B cell (primary cell): ENCODE results near the gene PAAF1. TPM values are rescaled to one million over a fixed set of nuclear protein-coding genes. Genes with fewer than 3 reads are reported as not detected.

Experiments
- ATAC-seq: fragments of 200-7000 bp; cut with Tn5 transposase; one replicate; pipeline ENCODE4 v1.10.0; 2021; ENCODE audit warnings: low read depth, mild to moderate bottlenecking, moderate number of reproducible peaks, moderate library complexity
- CTCF ChIA-PET: fragments of 350-600 bp; sonication (Branson Sonifier 250); formaldehyde crosslinking; loops from one replicate; lab custom pipeline; 2021; ENCODE audit warnings: antibody characterized with exemption, inconsistent platforms; lab: Charles Lee
- POLR2A ChIA-PET: fragments of 350-600 bp; sonication (Branson Sonifier 250); formaldehyde crosslinking; loops from one replicate; lab custom pipeline; 2021; ENCODE audit warnings: antibody characterized with exemption; lab: Charles Lee
- DNase-seq: peaks from one replicate; pipeline ENCODE4 v3.0.0; 2013
- H2AFZ ChIP-seq: 2 replicates; pipeline ENCODE4 v1.6.1; 2012; ENCODE audit warnings: mild to moderate bottlenecking, low read depth, low read length; ENCODE audit not compliant: insufficient read depth, poor library complexity, severe bottlenecking
- H3K27ac ChIP-seq, 2 donors: 1 replicate in 1 of 2; 2 replicates in 1 of 2; pipeline ENCODE4 v1.5.1; 2012 to 2013; ENCODE audit warnings: low read length in 2 of 2, mild to moderate bottlenecking in 2 of 2, moderate library complexity in 1 of 2
- H3K27me3 ChIP-seq, 4 experiments: fragments of 200-600 bp in 1 of 4; sonication (generic) in 1 of 4; replicated peaks in 1 of 4; 1 replicate in 2 of 4; 2 replicates in 2 of 4; pipeline versions ENCODE4 v1.6.1 to v1.7.0; 2013 to 2016; ENCODE audit warnings: low read length in 3 of 4, mild to moderate bottlenecking in 2 of 4, mixed read lengths in 1 of 4, moderate library complexity in 1 of 4; ENCODE audit not compliant: insufficient read depth in 4 of 4, control insufficient read depth in 3 of 4; ENCODE audit errors: control extremely low read depth in 1 of 4
- H3K36me3 ChIP-seq, 2 experiments: replicated peaks in 1 of 2; 1 replicate in 1 of 2; 2 replicates in 1 of 2; pipeline versions ENCODE4 v1.6.1 to v1.7.1; 2013; ENCODE audit warnings: low read length in 1 of 2; ENCODE audit not compliant: insufficient read depth in 2 of 2, control insufficient read depth in 1 of 2; ENCODE audit errors: control extremely low read depth in 1 of 2, extremely low read depth in 1 of 2
- H3K4me1 ChIP-seq, 2 donors: fragments of 200-600 bp in 1 of 2; sonication (generic) in 1 of 2; 1 replicate in 1 of 2; 2 replicates in 1 of 2; pipeline versions ENCODE4 v1.5.1 to v1.6.1; 2013 to 2017; ENCODE audit warnings: low read length in 2 of 2; ENCODE audit not compliant: control insufficient read depth in 2 of 2, insufficient read depth in 2 of 2
- H3K4me2 ChIP-seq: replicated peaks from 2 replicates; pipeline ENCODE3; 2012; ENCODE audit warnings: mild to moderate bottlenecking, low read depth, low read length; ENCODE audit not compliant: poor library complexity, severe bottlenecking
- H3K4me3 ChIP-seq, 5 experiments: fragments of 200-600 bp in 1 of 5; sonication (generic) in 1 of 5; 1 replicate in 3 of 5; 2 replicates in 2 of 5; pipeline versions ENCODE4 v1.5.1 to v1.7.0; 2011 to 2016; ENCODE audit warnings: low read length in 4 of 5, mild to moderate bottlenecking in 4 of 5, low read depth in 2 of 5, control low read depth in 1 of 5, moderate library complexity in 1 of 5; ENCODE audit not compliant: insufficient read depth in 1 of 5; ENCODE audit errors: control extremely low read depth in 1 of 5, extremely low read depth in 1 of 5
- H3K79me2 ChIP-seq: fragments of 200-600 bp; sonication (generic); one replicate; pipeline ENCODE4 v1.6.0; 2016; ENCODE audit warnings: low read length; ENCODE audit not compliant: control insufficient read depth, insufficient read depth
- H3K9ac ChIP-seq: fragments of 200-600 bp; sonication (generic); 2 replicates; pipeline ENCODE4 v1.6.1; 2017; ENCODE audit warnings: mild to moderate bottlenecking, low read length, moderate library complexity
- H3K9me3 ChIP-seq, 3 donors: one replicate each; pipeline versions ENCODE4 v1.6.1 to v1.7.1; 2013; ENCODE audit warnings: low read length in 2 of 3; ENCODE audit not compliant: control insufficient read depth in 2 of 3, insufficient read depth in 1 of 3; ENCODE audit errors: control extremely low read depth in 1 of 3
- H4K20me1 ChIP-seq: 2 replicates; pipeline ENCODE4 v1.6.0; 2012; ENCODE audit warnings: mild to moderate bottlenecking, low read length; ENCODE audit not compliant: insufficient read depth, control insufficient read depth, poor library complexity, severe bottlenecking
- H3K27ac Mint-ChIP-seq: one replicate; pipeline ENCODE4 v1.8.0; 2021; ENCODE audit warnings: mixed read lengths
- H3K27me3 Mint-ChIP-seq: one replicate; pipeline ENCODE4 v1.8.0; 2021; ENCODE audit warnings: mixed read lengths
- H3K4me1 Mint-ChIP-seq: one replicate; pipeline ENCODE4 v1.8.0; 2021; ENCODE audit warnings: mixed read lengths
- H3K4me3 Mint-ChIP-seq: one replicate; pipeline ENCODE4 v1.8.0; 2021; ENCODE audit warnings: mixed read lengths
- H3K9me3 Mint-ChIP-seq: one replicate; pipeline ENCODE4 v1.8.0; 2022; ENCODE audit warnings: mixed read lengths; ENCODE audit not compliant: insufficient read depth
- CTCF ChIP-seq: fragments of 200-600 bp; IDR thresholded peaks from one replicate; pipeline ENCODE4 v1.8.0; 2022; ENCODE audit warnings: antibody characterized with exemption, mild to moderate bottlenecking
- EZH2 ChIP-seq: IDR thresholded peaks from 2 replicates; pipeline ENCODE4 v1.6.1; 2012; ENCODE audit warnings: borderline replicate concordance, low read depth, mild to moderate bottlenecking, moderate library complexity, low read length; ENCODE audit not compliant: insufficient read depth, poor library complexity, severe bottlenecking
- WGBS: methylation state at CpG from one replicate; pipeline ENCODE4 v1.1.5; 2013; ENCODE audit warnings: missing lambda C conversion rate; ENCODE audit not compliant: insufficient coverage; 5-methylcytosine and 5-hydroxymethylcytosine counted together
- intact Hi-C: fragments of 100-400 bp; cut with micrococcal nuclease; formaldehyde crosslinking; loops from one replicate; pipeline ENCODE4 v1.10.0; 2022
- polyA plus RNA-seq: library from polyadenylated mRNA; depleted of rRNA; stranded (reverse); fragments of >200 nt; gene quantifications from 2 replicates; pipeline ENCODE4 v1.2.3, GENCODE V29; 2012
- total RNA-seq, 2 donors: library from RNA; stranded (reverse); fragments of 120-200 nt in 1 of 2; gene quantifications; 1 replicate in 1 of 2; 2 replicates in 1 of 2; pipeline versions ENCODE4 v1.2.3 to v1.2.4, GENCODE V29; 2013 to 2022

The PAAF1 gene
- total and polyA plus RNA-seq, 2 donors (not counting 1 experiment from before 2014, with no cell fraction given), result 11.5 to 19.5 TPM

DNA sequence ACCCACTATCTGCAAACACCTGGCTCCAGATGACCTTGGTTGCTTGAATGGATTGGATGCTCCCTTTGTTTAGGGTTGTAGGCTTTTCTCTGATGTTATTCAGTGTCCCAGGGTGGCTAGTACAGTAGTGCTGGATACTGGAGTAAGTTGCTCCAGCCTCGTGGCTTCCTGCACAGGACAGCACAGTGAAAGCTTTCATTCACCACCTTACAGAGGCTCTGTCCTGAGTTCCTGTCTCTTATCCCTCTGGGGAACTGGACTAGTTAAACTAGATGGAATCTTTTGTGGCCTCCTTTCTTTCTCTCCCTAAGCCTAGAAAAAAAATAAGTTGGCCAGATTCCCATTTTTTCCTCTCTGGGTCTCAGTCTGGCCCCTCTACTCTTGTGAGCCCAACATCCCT is 46.5 kb upstream of the PAAF1 start:
- TF ChIP-seq EZH2 (no peak), CTCF (no peak)
- no peak overlapping the region for H3K4me3 Mint-ChIP-seq

DNA sequence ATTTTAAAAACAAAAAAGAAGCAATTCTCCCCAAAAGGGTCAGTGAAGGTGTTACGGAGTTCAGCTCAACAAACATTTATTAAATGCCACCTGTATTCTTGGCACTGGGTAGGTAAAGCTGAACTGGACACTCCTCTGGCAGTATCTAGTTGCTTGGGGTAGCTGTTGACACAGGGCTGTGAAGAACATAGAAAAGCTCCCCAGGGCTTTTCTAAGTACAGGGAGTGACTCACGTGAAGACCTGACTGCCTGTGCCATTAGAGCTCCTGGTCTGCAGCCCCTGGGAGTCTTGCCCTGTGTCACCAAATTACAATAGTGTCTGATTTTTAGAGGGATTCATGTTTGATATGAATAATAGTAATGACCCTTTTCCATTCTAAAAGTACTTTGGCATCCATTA is 43.7 kb upstream of the PAAF1 start:
- H2AFZ ChIP-seq, result no peak overlapping the region
- peaks cover 0 to 24% of the 10 kb centered on the region in 2 experiments for H3K36me3 ChIP-seq
- H3K4me3 ChIP-seq, result no peak overlapping the region
- H3K4me1 Mint-ChIP-seq, result peaks cover 2% of the 10 kb centered on the region
- no peaks in the 10 kb centered on the region for H3K27me3 Mint-ChIP-seq
- no CpG with 5 or more reads among the region's 2 CpGs for WGBS
- no peak overlapping the region for H3K27ac Mint-ChIP-seq
- H3K27ac ChIP-seq, result no peak overlapping the region
- no peaks in the 10 kb centered on the region for H4K20me1 ChIP-seq
- H3K27me3 ChIP-seq, result no peaks in the 10 kb centered on the region
- DNase-seq (no peak), ATAC-seq (no peak)
- no peaks in the 10 kb centered on the region for H3K4me1 ChIP-seq
- H3K9me3 Mint-ChIP-seq, result no peaks in the 10 kb centered on the region
- H3K9ac ChIP-seq, result no peak overlapping the region
- intact Hi-C loops, result no loop called here
- no peaks in the 10 kb centered on the region for H3K79me2 ChIP-seq
- ChIA-PET CTCF (no interaction called here), POLR2A (no interaction called here)
- H3K4me2 ChIP-seq, result no peak overlapping the region
- H3K4me3 Mint-ChIP-seq, result no peak overlapping the region
- no peak for TF ChIP-seq EZH2
- H3K9me3 ChIP-seq, result no peaks in the 10 kb centered on the region

More for the DNA sequence above, 46.5 kb upstream of the PAAF1 start:
- no peaks in the 10 kb centered on the region for H3K27me3 ChIP-seq
- no CpG with 5 or more reads among the region's 1 CpG for WGBS
- ChIA-PET CTCF (no interaction called here), POLR2A (no interaction called here)
- no peak overlapping the region for H3K4me2 ChIP-seq
- no peak overlapping the region for H2AFZ ChIP-seq
- H3K36me3 ChIP-seq, result peaks cover 2 to 28% of the 10 kb centered on the region in 2 experiments
- ATAC-seq (no peak), DNase-seq (no peak)
- Mint-ChIP-seq H3K4me1 (peaks cover 2% of the 10 kb centered on the region), H3K9me3 (no peaks in the 10 kb centered on the region), H3K27me3 (no peaks in the 10 kb centered on the region), H3K27ac (no peak overlapping the region)
- no peak overlapping the region for H3K4me3 ChIP-seq
- H3K79me2 ChIP-seq, result no peaks in the 10 kb centered on the region
- H4K20me1 ChIP-seq, result no peaks in the 10 kb centered on the region
- intact Hi-C loops, result no loop called here
- H3K27ac ChIP-seq, result no peak overlapping the region
- no peaks in the 10 kb centered on the region for H3K9me3 ChIP-seq
- no peaks in the 10 kb centered on the region for H3K4me1 ChIP-seq
- no peak overlapping the region for H3K9ac ChIP-seq
